Eye (tissue), 1 donor: ENCODE results near the gene PTCH1.
A peak's percentile ranks its signal among the peaks of the same experiment; 100 is the strongest.

Source experiments
- DNase-seq: peaks from one replicate; pipeline ENCODE4 v3.0.0-alpha.2; 2015

Gene PTCH1

GRCh38 chr9:95462249-95463147 lies 54.3 kb downstream of the PTCH1 start:
- DNase-seq = peak; percentile 95

GRCh38 chr9:95461448-95462248 lies 55.1 kb downstream of the PTCH1 start:
- no peak for DNase-seq

DNA sequence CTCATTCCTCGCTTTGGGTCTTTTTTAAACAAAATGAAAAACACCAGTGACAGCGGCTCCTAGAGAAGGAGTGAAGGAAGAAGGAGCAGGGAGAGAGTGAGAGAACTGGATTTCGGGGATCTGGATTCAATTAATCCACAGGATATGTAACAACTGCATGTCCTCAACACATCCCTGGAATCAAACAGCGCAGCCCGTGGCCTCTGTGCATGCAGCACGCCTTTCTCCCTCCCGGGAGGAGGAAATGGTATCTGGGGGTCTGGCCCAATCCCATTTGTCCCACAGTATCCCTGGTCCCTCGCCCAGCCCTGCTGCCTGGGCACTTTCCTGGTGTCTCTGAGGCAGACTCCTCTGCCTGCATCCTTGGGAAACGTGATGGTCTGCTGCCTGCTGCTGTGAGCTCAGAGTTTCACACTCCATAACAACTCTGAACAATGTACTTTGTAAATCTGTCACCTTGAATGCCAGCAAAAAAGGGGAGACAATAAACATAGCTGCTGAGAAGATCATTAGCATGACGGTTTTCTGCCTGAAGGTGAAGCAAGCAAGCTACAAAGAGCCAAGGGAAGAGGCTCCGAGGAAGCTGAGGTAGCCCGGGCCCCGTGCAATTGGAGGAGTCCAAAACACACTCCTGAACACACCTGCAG lies 56.1 kb downstream of the PTCH1 start:
- DNase-seq = no peak

- DNase-seq = no peak
These were observed 56.8 kb downstream of the PTCH1 start for GRCh38 chr9:95459851-95460517.

DNA sequence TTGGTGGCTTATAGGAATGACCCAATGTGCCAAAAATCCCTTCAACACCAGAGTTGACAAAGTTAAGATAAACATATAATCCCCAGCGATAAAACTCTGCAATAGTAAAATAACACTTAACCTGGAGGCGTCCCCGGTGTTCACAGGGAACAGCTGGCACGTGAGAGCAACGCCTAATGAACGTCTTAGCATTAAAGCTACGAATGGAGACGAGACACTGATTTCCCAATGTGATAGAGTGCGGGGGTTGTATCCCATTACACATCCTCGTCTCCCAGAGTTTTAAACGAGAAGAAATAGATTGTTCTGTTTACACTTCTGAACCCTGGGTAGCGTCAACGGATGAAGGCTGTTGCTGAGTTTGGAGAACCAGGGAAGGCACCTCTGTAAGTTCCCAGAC lies 57.6 kb downstream of the PTCH1 start:
- no peak for DNase-seq

DNA sequence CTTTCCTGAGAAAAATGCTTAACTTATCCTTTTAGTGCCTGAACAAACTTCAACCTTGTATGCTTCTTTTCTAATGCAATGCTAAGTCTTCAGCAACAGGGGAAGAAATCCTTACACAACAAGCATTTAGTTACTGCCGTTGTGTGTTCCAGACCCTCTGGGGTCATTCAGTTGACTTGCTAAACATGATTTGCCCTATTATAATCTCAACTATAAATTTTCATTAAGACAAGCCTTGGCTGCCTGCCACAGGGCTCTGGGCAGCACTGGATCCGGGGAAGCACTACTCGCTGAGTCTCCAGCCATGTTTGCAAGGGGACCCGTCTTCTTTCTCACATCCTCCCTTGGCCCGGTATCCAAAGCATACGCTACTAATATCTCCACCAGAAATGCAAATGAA lies 58.1 kb downstream of the PTCH1 start:
- no peak for DNase-seq

GRCh38 chr9:95457769-95458168 lies 59.0 kb downstream of the PTCH1 start:
- peak; percentile 56 for DNase-seq

GRCh38 chr9:95455714-95456113 lies 61.1 kb downstream of the PTCH1 start:
- DNase-seq = no peak

DNA sequence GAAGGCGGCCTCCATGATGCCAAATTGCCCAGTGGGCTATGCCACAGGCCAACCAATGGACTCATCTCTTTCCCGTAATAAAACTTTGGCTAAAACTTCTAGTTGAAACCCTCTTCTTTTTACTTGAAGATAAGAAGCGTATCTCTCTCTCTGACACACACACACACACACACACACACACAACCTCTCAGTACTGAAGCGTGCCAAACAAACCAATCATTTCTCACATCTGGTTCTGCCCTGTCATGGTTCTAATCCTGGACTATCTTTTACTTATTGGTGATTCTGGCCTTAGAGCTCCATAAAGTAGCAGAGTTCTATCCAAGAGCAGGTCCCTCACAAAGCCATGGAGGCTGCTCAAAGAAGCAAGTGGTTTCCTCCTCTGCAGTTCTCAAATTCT lies 64.6 kb downstream of the PTCH1 start:
- no peak for DNase-seq

- no peak for DNase-seq
These were observed 65.7 kb downstream of the PTCH1 start for GRCh38 chr9:95451065-95451426.

DNA sequence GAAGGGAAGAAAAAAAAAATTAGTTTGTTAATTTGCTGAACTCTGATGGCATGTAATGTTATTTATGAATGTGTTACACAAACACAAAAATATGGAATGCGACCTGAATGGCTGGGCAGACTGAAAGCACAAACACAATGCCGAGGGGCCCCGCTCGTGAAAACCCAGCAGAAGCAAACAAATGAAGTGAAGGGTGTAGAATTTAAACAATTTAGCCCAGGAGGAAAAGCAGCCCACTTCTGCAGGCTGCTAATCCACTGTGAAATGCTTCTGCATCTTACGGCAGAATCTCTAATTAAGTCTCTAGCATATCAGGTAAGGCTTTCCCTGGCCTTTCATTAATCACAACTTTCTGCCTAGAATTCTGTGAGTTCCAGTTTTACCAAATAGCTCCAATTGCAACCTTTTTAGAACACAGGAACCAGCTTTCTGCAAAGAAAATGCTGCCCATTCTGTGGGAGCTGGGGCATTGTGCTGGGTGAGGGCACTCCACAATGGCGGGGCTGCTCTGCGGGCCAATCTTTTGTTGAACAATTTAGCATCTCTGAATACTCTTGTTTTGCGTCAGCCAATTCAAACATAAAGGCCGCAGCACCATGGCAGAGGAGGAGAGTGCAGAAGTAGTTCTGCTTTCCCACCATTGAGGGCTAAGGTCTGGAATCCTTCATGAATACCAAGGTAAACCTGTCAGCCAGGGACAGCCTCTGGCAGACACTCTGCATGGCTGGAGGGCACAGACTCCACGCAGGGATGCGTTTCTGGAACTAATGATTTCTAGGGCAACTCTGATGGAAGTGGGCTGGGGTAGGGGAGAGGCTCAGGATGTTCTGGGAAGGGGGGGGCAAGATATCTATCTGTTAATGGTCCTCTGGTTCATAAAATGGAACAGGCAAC lies 66.4 kb downstream of the PTCH1 start:
- DNase-seq = peak; percentile 30

DNA sequence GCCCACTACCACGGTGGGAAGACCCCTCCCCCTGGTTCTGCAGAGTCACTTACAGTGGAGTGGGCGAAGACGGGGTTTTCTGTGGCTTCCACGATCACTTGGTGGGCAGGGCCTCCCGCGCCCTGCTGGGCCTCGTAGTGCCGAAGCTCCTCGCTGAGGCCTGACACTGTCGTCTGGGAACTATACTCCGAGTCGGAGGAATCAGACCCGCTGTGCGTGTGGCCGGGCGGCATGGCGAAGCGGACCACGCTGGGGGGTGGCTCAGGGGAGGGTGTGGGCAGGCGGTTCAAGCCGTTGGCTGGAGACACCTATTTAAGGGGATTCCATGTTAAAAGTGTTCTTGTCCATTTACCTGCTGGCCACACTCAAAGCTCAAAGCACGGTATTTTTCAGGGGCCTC lies 67.8 kb downstream of the PTCH1 start:
- DNase-seq = no peak

GRCh38 chr9:95447660-95448420 lies 68.9 kb downstream of the PTCH1 start:
- no peak for DNase-seq

DNA sequence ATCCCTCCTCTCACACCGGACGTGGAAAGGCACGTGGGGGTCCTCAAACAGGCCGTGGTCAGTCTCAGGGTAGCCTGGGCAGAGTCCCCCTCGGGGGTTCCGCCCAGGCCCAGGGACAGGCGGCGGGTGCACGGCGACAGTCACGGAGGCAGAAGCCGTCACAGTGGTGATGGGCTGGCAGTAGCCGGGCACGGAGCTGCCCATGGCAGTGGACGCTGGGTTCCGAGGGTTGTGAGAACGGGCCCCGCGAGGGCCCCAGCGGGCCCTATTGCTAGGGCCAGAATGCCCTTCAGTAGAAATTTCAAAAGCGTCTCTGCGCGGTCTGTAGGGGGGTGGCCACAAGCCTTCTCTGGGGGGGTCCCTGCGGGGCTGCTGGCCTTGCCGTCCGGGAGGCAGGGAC lies 69.8 kb downstream of the PTCH1 start:
- no peak for DNase-seq

- DNase-seq = no peak
These were observed 70.5 kb downstream of the PTCH1 start for GRCh38 chr9:95446259-95446658.

DNA sequence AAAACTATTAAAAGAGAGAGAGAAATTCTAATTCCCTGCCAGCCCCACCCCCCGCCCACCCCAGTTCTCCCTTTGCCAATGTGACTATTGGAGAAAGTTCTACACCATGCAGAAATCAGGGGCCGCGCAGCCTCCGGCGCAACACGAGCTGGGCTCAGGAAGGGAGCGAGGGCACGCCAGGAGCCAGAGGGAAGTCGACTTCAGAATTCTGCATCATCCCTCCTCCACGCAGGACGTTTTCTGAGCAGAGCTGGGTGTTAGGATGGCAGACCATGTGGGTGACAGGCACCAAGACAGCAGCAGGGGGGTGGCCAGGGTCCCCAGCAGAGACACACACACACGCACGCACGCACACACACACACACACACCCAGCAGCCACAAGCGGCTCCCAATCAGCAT lies 72.6 kb downstream of the PTCH1 start:
- no peak for DNase-seq

- no peak for DNase-seq
These were observed 73.5 kb downstream of the PTCH1 start for GRCh38 chr9:95443301-95443700.

DNA sequence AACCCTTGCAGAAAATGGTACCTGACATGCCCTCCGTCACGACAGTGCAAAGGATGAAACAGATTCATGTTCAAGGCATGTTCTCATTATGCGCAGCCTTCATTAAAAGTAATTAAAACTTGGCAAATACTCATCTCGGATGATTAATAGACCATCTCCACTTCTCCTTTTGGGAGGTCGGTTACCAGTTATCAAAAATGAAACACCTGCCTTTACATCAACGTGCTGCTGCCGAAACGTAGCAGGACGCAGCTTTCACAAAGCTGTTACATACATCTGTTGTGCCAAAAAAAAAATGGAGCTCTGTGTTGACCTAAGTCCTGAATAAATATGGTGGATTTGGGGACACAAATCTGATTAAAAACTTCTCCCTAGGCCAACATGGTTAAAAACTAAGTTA lies 75.7 kb downstream of the PTCH1 start:
- no peak for DNase-seq

DNA sequence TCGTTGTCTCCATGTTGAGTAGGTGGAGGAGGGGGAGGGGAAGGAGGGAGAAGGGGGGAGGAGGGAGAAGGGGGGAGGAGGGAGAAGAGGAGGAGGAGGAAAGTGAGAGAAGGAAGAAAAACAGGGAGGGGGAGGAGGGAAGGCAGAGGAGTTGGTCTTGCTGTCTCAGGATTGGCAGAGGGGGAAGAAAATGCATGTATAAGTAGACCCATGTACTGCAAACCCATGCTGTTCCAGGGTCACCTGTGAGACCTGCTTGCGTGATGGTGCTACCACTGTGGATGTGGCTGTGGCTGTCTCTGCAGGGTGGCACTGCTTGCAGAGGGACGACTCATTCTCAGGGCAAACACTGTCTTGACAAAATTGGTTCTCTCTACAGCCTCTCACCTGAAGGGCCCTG lies 76.3 kb downstream of the PTCH1 start:
- DNase-seq = no peak

- no peak for DNase-seq
These were observed 78.0 kb downstream of the PTCH1 start for GRCh38 chr9:95438561-95439357.
